Measurements from ENCODE around the gene SNRNP40. TPM values are rescaled to one million over a fixed set of nuclear protein-coding genes. Genes with fewer than 3 reads are reported as not detected.

Gene SNRNP40
- total RNA-seq: 10 to 100 TPM; 24.3 to 54.7 (median 51.3) TPM

GRCh38 chr1:31296486-31297276 is at the start of gene SNRNP40, which contains the start of gene ZCCHC17:
Gene SNRNP40, minus strand, starts transcription at chr1:31296788. Its CDS starts 37 bp downstream, at chr1:31296751.
Gene ZCCHC17, plus strand, starts transcription at chr1:31297032. Its CDS starts 13,067 bp downstream, at chr1:31310099.
- WGBS, 2 donors: 0% methylated on average over 20 of the region's 53 CpGs

GRCh38 chr1:31345635-31346034 is 49.0 kb upstream of the SNRNP40 start:
- no peak overlapping the region for H3K27ac ChIP-seq
- no peaks in the 10 kb centered on the region for H3K9me3 ChIP-seq
- DNase-seq: no peak
- peaks cover 2 to 71% (median 7%) of the 10 kb centered on the region in 3 donors for H3K36me3 ChIP-seq
- no peaks in the 10 kb centered on the region for H3K27me3 ChIP-seq
- no peak overlapping the region for H3K4me3 ChIP-seq
- TF ChIP-seq CTCF (IDR thresholded peaks at IDR 0.05) (no peak), POLR2A (IDR thresholded peaks at IDR 0.05) (no peak)
- H3K4me1 ChIP-seq: peaks cover 0 to 5% (median 0%) of the 10 kb centered on the region in 3 donors
- 96 to 100% methylated on average over 2 of the region's 2 CpGs for WGBS, 2 donors
- intact Hi-C loops (cut with DNase I): no loop called here

More at GRCh38 chr1:31296486-31297276, at the start of gene SNRNP40, which contains the start of gene ZCCHC17:
- Histone ChIP-seq H3K27me3 (no peaks in the 10 kb centered on the region), H3K4me3 (peak within 1 kb of the TSS; percentile 81 to 98 (median 93)), H3K4me1 (peaks cover 0 to 53% (median 23%) of the 10 kb centered on the region in 3 donors), H3K9me3 (no peaks in the 10 kb centered on the region), H3K27ac (peak within 1 kb of the TSS; percentile 94 to 98 (median 96)), H3K36me3 (peaks cover 0 to 36% (median 4%) of the 10 kb centered on the region in 3 donors)
- DNase-seq: peak; percentile 85
- TF ChIP-seq CTCF (IDR thresholded peaks at IDR 0.05) (peak in 2 of 6 experiments; percentile 5 to 9), POLR2A (IDR thresholded peaks at IDR 0.05) (peak in 2 of 4 donors; percentile 84 to 88)
- intact Hi-C loops (cut with DNase I): no loop called here

DNA sequence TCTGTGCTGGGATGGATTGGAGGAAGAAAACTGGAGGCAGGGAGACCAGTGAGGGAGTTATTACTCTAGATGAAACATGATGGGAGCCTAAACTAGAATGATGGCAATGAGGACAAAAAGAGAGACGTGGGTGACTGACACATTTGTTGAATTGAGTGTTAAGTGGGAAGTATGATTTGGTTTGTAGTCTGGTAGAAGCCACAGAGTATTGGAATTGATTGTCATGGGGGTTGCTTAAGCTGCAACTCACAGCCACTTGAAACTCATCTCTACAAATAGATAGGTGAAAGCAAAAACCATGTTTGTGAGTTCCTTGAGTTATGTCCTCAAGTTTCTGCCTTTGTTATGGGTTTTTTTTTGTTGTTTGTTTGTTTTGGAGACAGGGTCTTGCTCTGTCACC is 47.9 kb upstream of the SNRNP40 start:
- no peak for DNase-seq
- H3K36me3 ChIP-seq: peaks cover 0 to 69% (median 7%) of the 10 kb centered on the region in 3 donors
- no peak for TF ChIP-seq POLR2A (IDR thresholded peaks at IDR 0.05)
- no peak for TF ChIP-seq CTCF (IDR thresholded peaks at IDR 0.05)
- no peaks in the 10 kb centered on the region for H3K27me3 ChIP-seq
- peaks cover 0 to 5% (median 0%) of the 10 kb centered on the region in 3 donors for H3K4me1 ChIP-seq
- intact Hi-C loops (cut with DNase I): no loop called here
- H3K9me3 ChIP-seq: no peaks in the 10 kb centered on the region
- H3K27ac ChIP-seq: no peak overlapping the region
- no peak overlapping the region for H3K4me3 ChIP-seq
- 34 to 83% methylated on average over 1 of the region's 1 CpG for WGBS, 2 donors

DNA sequence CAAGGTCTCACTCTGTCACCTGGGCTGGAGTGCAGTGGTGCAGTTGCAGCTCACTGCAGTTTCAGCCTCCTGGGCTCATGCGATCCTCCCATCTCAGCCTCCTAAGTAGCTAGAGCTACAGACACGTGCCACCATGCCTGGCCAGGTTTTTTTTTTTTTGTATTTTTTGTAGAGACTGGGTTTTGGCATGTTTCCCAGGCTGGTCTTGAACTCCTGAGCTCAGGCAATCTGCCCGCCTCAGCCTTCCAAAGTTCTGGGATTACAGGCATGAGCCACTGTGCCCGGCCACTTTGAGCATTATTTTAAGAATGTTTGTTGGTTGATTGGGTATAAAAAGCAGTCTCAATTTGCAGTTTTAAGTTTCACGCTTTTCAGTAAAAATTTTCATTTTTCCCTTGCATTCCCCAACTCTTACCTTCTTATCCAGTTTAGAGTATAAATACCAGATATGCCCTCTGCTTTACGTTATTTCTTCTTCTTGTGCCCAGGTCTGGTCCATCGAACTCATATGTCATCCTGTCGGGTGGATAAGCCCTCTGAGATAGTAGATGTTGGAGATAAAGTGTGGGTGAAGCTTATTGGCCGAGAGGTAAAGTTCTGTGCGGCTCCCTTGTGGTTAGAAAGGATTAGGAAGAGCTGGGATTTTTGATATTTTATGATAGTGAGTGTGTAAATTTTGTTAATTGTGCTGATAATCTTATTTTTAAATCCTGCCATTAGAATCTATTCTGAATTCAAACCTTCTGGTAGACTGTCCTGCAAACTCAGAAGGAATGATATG is 40.3 kb upstream of the SNRNP40 start:
- TF ChIP-seq POLR2A (IDR thresholded peaks at IDR 0.05) (no peak), CTCF (IDR thresholded peaks at IDR 0.05) (no peak)
- intact Hi-C loops (cut with DNase I): no loop called here
- H3K36me3 ChIP-seq: peaks cover 0 to 38% (median 0%) of the 10 kb centered on the region in 3 donors
- H3K4me1 ChIP-seq: peaks cover 0 to 5% (median 0%) of the 10 kb centered on the region in 3 donors
- no peak for DNase-seq
- no peaks in the 10 kb centered on the region for H3K27me3 ChIP-seq
- no peak overlapping the region for H3K4me3 ChIP-seq
- H3K27ac ChIP-seq: no peak overlapping the region
- H3K9me3 ChIP-seq: no peaks in the 10 kb centered on the region
- 79 to 89% methylated on average over 10 of the region's 10 CpGs for WGBS, 2 donors
